HCT116 (cell line): ENCODE measurements around the gene TAF9. TPM values are rescaled to one million over a fixed set of nuclear protein-coding genes. Genes with fewer than 3 reads are reported as not detected.

ENCODE experiments used
- ATAC-seq: fragments of 200-7000 bp; cut with Tn5 transposase; 2 replicates; pipeline ENCODE4 v1.9.1; 2020; ENCODE audit warnings: mild to moderate bottlenecking, moderate library complexity
- BruUV-seq: library from RNA; stranded (reverse); fragments of 400-500 nt; replicated peaks from 2 replicates; lab custom pipeline; 2021; lab: Mats Ljungman, UMichigan
- CTCF ChIA-PET: fragments of 300-600 bp; sonication (Branson Sonifier 250); formaldehyde crosslinking; loops from one replicate; lab custom pipeline; 2021; ENCODE audit warnings: antibody characterized with exemption; lab: Charles Lee
- POLR2A ChIA-PET: fragments of 300-600, 350-600 bp; sonication (Branson Sonifier 250); formaldehyde crosslinking; loops from one replicate; lab custom pipeline; 2021; ENCODE audit warnings: antibody characterized with exemption; lab: Charles Lee
- RAD21 ChIA-PET, 2 experiments: fragments of 300-600 bp; sonication (Branson Sonifier 250); formaldehyde crosslinking; loops; one replicate each; lab custom pipeline; 2023; ENCODE audit warnings: low total read pairs in 2 of 2; ENCODE audit not compliant: uncharacterized antibody in 2 of 2, unreplicated experiment in 2 of 2, low non-redundant PET in 1 of 2; lab: Charles Lee
- DNase-seq: peaks from one replicate; pipeline ENCODE4 v3.0.0-alpha.2; 2010; ENCODE audit warnings: low read depth, low spot score
- H2AFZ ChIP-seq: fragments of 200-600 bp; shearing (Covaris generic), sonication (generic); 2 replicates; pipeline ENCODE4 v1.6.1; 2017; ENCODE audit warnings: low read depth, mixed run types, mixed read lengths, antibody characterized with exemption, low read length; ENCODE audit not compliant: poor library complexity, severe bottlenecking
- H3K27ac ChIP-seq: 2 replicates; pipeline ENCODE4 v1.5.1; 2012; ENCODE audit warnings: low read depth, low read length
- H3K27me3 ChIP-seq: fragments of 200-600 bp; sonication (generic); 2 replicates; pipeline ENCODE4 v1.6.1; 2016; ENCODE audit warnings: mixed run types, low read length, mixed read lengths; ENCODE audit not compliant: insufficient read depth
- H3K36me3 ChIP-seq, 2 experiments: fragments of 200-500 bp in 1 of 2; fragments of 200-600 bp in 1 of 2; sonication (Bioruptor generic) in 1 of 2; sonication (generic) in 1 of 2; 2 replicates each; pipeline versions ENCODE4 v1.5.1 to v1.6.1; 2014 to 2016; ENCODE audit warnings: low read length in 2 of 2, inconsistent platforms in 1 of 2, mixed read lengths in 1 of 2, mixed run types in 1 of 2; ENCODE audit not compliant: insufficient read depth in 2 of 2, control insufficient read depth in 1 of 2
- H3K4me1 ChIP-seq, 2 experiments: fragments of 200-600 bp in 1 of 2; sonication (generic) in 1 of 2; 2 replicates each; pipeline versions ENCODE4 v1.5.1 to v1.6.1; 2012 to 2017; ENCODE audit warnings: low read length in 2 of 2, inconsistent platforms in 1 of 2, mild to moderate bottlenecking in 1 of 2, mixed read lengths in 1 of 2, mixed run types in 1 of 2, moderate library complexity in 1 of 2; ENCODE audit not compliant: insufficient read depth in 2 of 2, control insufficient read depth in 1 of 2
- H3K4me2 ChIP-seq: fragments of 200-600 bp; sonication (generic); 2 replicates; pipeline ENCODE4 v1.6.1; 2017; ENCODE audit warnings: mixed run types, low read length, mixed read lengths
- H3K4me3 ChIP-seq, 2 experiments: fragments of 200-600 bp in 1 of 2; sonication (generic) in 1 of 2; replicated peaks in 1 of 2; 2 replicates each; pipeline ENCODE4 v1.5.1; 2011 to 2016; ENCODE audit warnings: low read length in 2 of 2, control low read depth in 1 of 2, low read depth in 1 of 2, mild to moderate bottlenecking in 1 of 2, mixed read lengths in 1 of 2, mixed run types in 1 of 2
- H3K79me2 ChIP-seq: fragments of 200-600 bp; sonication (generic); 2 replicates; pipeline ENCODE4 v1.6.1; 2017; ENCODE audit warnings: mild to moderate bottlenecking, mixed run types, low read length, moderate library complexity, mixed read lengths; ENCODE audit not compliant: insufficient read depth
- H3K9ac ChIP-seq: fragments of 200-600 bp; sonication (generic); 2 replicates; pipeline ENCODE4 v1.6.1; 2016; ENCODE audit warnings: low read length, mixed read lengths
- H3K9me2 ChIP-seq: fragments of 200-600 bp; sonication (generic), shearing (Covaris generic); 2 replicates; pipeline ENCODE4 v1.6.1; 2017; ENCODE audit warnings: mixed run types, mild to moderate bottlenecking, moderate library complexity; ENCODE audit not compliant: insufficient read depth
- H3K9me3 ChIP-seq, 2 experiments: fragments of 200-500 bp in 1 of 2; fragments of 200-600 bp in 1 of 2; sonication (Bioruptor generic) in 1 of 2; sonication (generic) in 1 of 2; 2 replicates each; pipeline ENCODE4 v1.6.1; 2014 to 2017; ENCODE audit warnings: low read length in 2 of 2, mixed read lengths in 2 of 2, inconsistent platforms in 1 of 2, low read depth in 1 of 2, mild to moderate bottlenecking in 1 of 2, mixed run types in 1 of 2, moderate library complexity in 1 of 2; ENCODE audit not compliant: control insufficient read depth in 1 of 2, insufficient read depth in 1 of 2
- H4K20me1 ChIP-seq: fragments of 200-600 bp; sonication (generic), shearing (Covaris generic); 2 replicates; pipeline ENCODE4 v1.6.1; 2017; ENCODE audit warnings: mixed run types, mild to moderate bottlenecking, moderate library complexity; ENCODE audit not compliant: insufficient read depth
- CTCF ChIP-seq, 3 experiments: fragments of 200-600 bp in 1 of 3; sonication (generic) in 1 of 3; IDR thresholded peaks in 2 of 3; conservative IDR thresholded peaks in 1 of 3; 2 replicates each; pipeline ENCODE4 v1.5.1; 2012 to 2017; ENCODE audit warnings: low read depth in 2 of 3, low read length in 2 of 3, antibody characterized with exemption in 1 of 3, borderline replicate concordance in 1 of 3, control low read depth in 1 of 3, mild to moderate bottlenecking in 1 of 3, mixed read lengths in 1 of 3, mixed run types in 1 of 3, moderate library complexity in 1 of 3; ENCODE audit not compliant: insufficient read depth in 1 of 3
- ELF1 ChIP-seq: IDR thresholded peaks from 2 replicates; pipeline ENCODE4 v1.6.1; 2012; ENCODE audit warnings: low read depth, borderline replicate concordance
- EZH2phosphoT487 ChIP-seq: fragments of 200-600 bp; IDR thresholded peaks from 2 replicates; pipeline ENCODE4 v1.6.1; 2018; ENCODE audit warnings: antibody characterized with exemption, borderline replicate concordance
- MAX ChIP-seq: IDR thresholded peaks from 2 replicates; pipeline ENCODE4 v1.6.1; 2012
- POLR2A ChIP-seq: IDR thresholded peaks from 2 replicates; pipeline ENCODE4 v1.7.0; 2011; ENCODE audit warnings: borderline replicate concordance; ENCODE audit not compliant: insufficient read depth, insufficient read length; ENCODE audit errors: extremely low read depth
- SIN3A ChIP-seq: IDR thresholded peaks from 2 replicates; pipeline ENCODE4 v1.6.1; 2012; ENCODE audit warnings: low read depth
- SP1 ChIP-seq: IDR thresholded peaks from 2 replicates; pipeline ENCODE4 v1.6.1; 2012; ENCODE audit warnings: low read depth
- SRF ChIP-seq: IDR thresholded peaks from 2 replicates; pipeline ENCODE4 v1.6.1; 2012; ENCODE audit warnings: low read depth
- ZFX ChIP-seq: fragments of 450-650 bp; IDR thresholded peaks from 2 replicates; pipeline ENCODE4 v1.6.1; 2017
- ZNF274 ChIP-seq: fragments of 200-500 bp; sonication (Bioruptor generic); IDR thresholded peaks from 2 replicates; pipeline ENCODE4 v1.6.1; 2014; ENCODE audit warnings: mild to moderate bottlenecking, low read depth, low read length, inconsistent platforms
- intact Hi-C: fragments of 100-400 bp; cut with micrococcal nuclease; formaldehyde crosslinking; loops from 2 replicates; pipeline ENCODE4 v1.10.0; 2022
- total RNA-seq: library from RNA; stranded (reverse); gene quantifications from one replicate; pipeline ENCODE4 v1.2.1, GENCODE V29; 2021; ENCODE audit not compliant: unreplicated experiment

Gene TAF9
- total RNA-seq, 1 experiment from 2014 or later: 92.0 TPM

- DNase-seq (no peak), ATAC-seq (no peak)
- intact Hi-C loops: no loop called here
- Histone ChIP-seq H3K27me3 (no peaks in the 10 kb centered on the region), H2AFZ (no peak overlapping the region), H3K27ac (no peak overlapping the region), H3K9me3 (no peaks in the 10 kb centered on the region), H3K4me1 (no peaks in the 10 kb centered on the region), H4K20me1 (no peaks in the 10 kb centered on the region), H3K4me2 (no peak overlapping the region), H3K9me2 (no peaks in the 10 kb centered on the region), H3K4me3 (no peak overlapping the region), H3K9ac (no peak overlapping the region), H3K79me2 (peaks cover 2% of the 10 kb centered on the region), H3K36me3 (peaks cover 0 to 3% of the 10 kb centered on the region in 2 experiments; a peak in 1 of 4 replicates)
- ChIA-PET CTCF (no interaction called here), RAD21 (no interaction called here), POLR2A (no interaction called here)
- no TSS peak for BruUV-seq
- no peak for TF ChIP-seq ELF1
- TF ChIP-seq SP1: no peak
- no peak for TF ChIP-seq CTCF (IDR thresholded peaks at IDR 0.05 in 2 of 3, conservative IDR thresholded peaks at IDR 0.05 in 1 of 3; ENCODE audit: borderline replicate concordance in 1 of 3, insufficient read depth in 1 of 3, low read depth in 2 of 3, low read length in 2 of 3)
Observed at GRCh38 chr5:69350664-69351063, 18.7 kb downstream of the TAF9 start.

- no peak for DNase-seq
- H3K9me3 ChIP-seq: no peaks in the 10 kb centered on the region
- H4K20me1 ChIP-seq: no peaks in the 10 kb centered on the region
- POLR2A ChIA-PET: no interaction called here
- no peak overlapping the region for H3K4me3 ChIP-seq
- no peak overlapping the region for H3K27ac ChIP-seq
- no peaks in the 10 kb centered on the region for H3K79me2 ChIP-seq
- no peak for ATAC-seq
- TF ChIP-seq ZFX (no peak), CTCF (IDR thresholded peaks at IDR 0.05 in 2 of 3, conservative IDR thresholded peaks at IDR 0.05 in 1 of 3; ENCODE audit: borderline replicate concordance in 1 of 3, insufficient read depth in 1 of 3, low read depth in 2 of 3, low read length in 2 of 3) (no peak), MAX (no peak), ELF1 (no peak), POLR2A (no peak), EZH2phosphoT487 (no peak), ZNF274 (no peak), SRF (no peak), SIN3A (no peak), SP1 (no peak)
- TF ChIP-seq, all 23 proteins: peak for 0
- no peaks in the 10 kb centered on the region for H3K27me3 ChIP-seq
- RAD21 ChIA-PET: no interaction called here
- H3K9me2 ChIP-seq: no peaks in the 10 kb centered on the region
- H3K36me3 ChIP-seq: no peaks in the 10 kb centered on the region
- H3K4me1 ChIP-seq: no peaks in the 10 kb centered on the region
- intact Hi-C loops: no loop called here
- H3K9ac ChIP-seq: no peak overlapping the region
- no TSS peak for BruUV-seq
- no peak overlapping the region for H3K4me2 ChIP-seq
- no peak overlapping the region for H2AFZ ChIP-seq
- CTCF ChIA-PET: no interaction called here
Observed at GRCh38 chr5:69343083-69343482, 26.2 kb downstream of the TAF9 start.
